Stimulated activated CD4-positive, alpha-beta T cell treated with anti-CD3 and anti-CD28 coated beads, Interleukin-4, amount 100 ng/mL, for 4 hours (primary cell): Measurements from ENCODE around the gene RGS7.
"Not testable (repeated sequence)": the region's sequence is repeated elsewhere in the genome, so short reads cannot be mapped to it uniquely, and the experiment has no call there.

ENCODE experiments used
- DNase-seq, 2 experiments: peaks; one replicate each; pipeline ENCODE4 v3.0.0-alpha.2; 2020

The RGS7 gene

GRCh38 chr1:240895424-240895823 is 461.6 kb downstream of the RGS7 start:
- DNase-seq = not testable (repeated sequence)

DNA sequence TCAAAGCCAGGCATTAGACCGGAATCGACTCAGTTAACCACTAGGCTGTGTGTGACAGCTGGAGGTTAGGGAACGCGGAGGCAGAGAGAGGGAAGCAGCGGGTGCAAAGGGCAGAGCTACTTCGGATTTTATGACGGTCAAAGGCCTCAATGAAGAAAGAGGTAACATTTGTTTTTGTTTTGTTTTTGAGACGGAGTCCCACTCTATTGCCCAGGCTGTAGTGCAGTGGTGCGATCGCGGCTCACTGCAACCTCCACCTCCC is 468.3 kb downstream of the RGS7 start:
- no peak for DNase-seq

DNA sequence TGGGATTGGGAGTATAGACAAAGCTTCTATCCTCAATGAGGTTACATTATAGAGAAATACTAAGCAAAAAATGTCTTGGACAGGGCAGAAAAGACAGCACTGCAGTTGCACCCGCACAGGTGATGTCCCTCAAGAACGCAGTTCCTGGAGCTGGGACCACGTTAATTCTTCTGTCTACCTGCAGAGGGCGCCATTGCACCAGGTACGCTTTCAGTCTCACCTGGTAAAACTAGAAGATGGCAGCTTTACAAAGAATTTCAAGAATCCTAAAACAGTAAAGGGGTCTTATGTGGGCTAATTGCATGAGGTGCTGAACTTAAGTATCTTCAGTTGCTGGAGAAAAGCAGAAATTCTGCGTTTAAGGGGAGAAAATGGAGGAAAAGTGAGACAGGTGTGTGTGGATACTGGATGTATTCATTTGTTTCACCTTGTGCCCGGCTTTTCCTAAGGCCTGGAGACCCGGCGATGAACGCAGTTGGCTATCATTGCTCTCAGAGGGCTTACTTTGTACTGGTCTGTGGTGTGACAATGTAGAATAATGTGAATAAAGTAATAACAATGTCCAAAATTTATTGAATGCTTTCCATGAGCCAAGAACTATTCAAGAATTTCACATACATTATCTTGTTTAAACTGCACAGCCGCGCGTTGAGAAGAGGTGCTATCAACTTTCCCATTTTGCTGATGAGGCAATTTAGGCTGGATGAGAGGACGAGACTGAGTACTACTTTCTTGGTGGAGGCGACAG is 468.8 kb downstream of the RGS7 start:
- no peak for DNase-seq

DNA sequence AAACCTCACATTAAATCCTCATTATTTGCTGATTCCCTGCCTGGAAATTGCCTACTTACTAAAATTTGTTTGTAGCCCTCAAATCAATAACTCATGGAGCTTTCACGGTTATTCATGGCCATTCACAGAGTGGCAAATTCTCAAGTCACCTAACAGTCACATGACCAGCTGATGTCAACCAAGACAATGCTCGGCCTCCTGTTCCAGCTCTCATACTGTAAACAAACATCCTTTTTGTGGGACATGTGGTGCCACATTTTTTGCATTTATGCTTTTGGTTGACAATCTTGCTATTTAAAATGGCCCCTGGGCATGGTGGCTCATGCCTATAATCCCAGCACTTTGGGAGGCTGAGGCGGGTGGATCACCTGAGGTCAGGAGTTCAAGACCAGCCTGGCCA is 473.5 kb downstream of the RGS7 start:
- DNase-seq = no peak

- not testable (repeated sequence) for DNase-seq
These were observed 474.2 kb downstream of the RGS7 start for GRCh38 chr1:240882656-240883308.

DNA sequence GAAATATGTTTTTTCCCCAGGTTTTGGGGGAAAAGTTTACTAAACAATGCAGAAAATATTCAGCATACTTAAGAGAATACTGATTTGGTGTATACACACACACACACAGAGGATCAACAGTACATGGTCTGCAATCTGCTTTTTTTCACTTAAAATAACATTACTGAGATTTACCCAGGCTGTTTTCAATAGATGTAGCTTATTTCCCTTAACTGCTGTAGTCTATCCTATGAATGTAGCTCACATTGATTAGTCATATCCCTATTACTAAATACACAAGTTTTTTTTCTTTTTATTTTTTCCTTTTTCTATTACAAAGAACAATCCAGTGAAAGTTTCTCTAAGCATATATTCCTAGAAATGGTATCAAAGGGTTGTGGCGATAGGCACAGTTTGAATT is 478.4 kb downstream of the RGS7 start:
- DNase-seq = no peak

- no peak for DNase-seq
These were observed 479.4 kb downstream of the RGS7 start for GRCh38 chr1:240877605-240878004.

- DNase-seq = no peak
These were observed 480.9 kb downstream of the RGS7 start for GRCh38 chr1:240876071-240876470.

DNA sequence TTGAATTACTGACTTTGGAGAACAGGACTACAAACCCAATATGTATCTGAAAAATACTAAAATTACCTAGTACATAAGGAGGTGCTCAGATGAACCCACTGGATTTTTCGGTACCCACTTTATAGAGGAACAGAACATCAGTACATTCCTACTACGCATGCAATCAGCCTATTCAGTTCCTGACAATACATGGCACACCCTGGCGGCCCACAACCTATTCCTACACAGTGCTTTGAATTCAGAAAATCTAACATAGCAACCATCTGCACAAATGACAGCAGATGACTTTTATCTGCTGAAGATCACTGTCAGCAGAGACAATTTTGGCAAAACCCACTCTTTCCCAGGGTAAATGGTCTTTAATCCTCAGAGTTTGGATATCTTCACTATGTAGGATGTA is 487.9 kb downstream of the RGS7 start:
- DNase-seq = no peak

DNA sequence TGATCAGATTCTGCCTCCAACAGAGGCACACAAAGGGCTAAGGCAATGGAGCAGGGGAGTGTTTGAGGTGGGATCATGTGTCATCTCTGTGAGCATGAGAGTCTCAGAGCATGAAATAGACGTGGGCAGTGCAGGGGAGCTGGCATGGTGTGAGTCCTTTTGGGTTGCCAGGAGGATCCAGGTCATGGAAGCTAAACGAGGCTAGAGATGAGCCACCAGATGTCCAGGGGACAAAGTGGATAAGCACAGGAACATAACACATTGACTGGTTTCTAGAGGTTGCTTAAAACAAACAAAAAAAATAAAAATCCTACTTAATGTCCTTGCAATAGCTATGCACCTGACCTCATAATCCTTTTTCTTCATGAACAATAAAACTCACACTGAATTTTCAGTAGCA is 490.3 kb downstream of the RGS7 start:
- no peak for DNase-seq

DNA sequence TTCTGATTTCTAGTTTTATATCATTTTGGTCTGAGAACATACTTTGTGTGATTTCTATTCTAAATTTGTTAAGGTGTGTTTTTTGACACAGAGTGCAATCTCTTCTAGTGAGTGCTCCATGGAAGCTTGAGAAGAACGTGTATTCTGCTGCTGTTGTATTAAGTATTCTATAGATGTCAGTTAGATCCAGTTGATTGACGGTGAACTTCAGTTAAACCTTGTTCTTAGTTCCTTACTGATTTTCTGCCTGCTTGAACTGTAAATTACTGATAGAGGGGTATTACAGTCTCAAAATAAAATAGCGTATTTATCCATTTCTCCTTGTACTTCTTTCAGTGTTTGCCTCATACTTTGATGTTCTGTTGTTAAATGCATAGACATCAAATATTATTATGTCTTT is 497.0 kb downstream of the RGS7 start:
- DNase-seq = no peak

DNA sequence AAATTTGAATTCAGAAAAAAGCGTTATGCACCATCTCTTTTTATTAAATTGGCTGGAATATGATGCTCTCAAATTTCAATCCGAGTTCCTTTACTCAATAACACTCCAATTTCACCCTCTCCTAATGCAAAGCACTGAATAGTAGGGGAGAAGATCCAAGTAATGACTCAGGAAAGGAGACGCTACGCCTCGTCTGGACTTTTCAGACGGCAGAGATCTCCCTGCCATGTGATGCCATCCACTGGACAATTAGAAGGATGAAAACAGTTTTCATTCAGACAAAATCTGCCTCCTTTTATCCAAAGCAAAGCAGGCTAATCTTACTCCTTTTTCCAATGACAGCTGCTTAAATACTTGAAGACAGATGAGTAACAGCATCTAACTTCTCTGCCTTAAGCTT is 502.6 kb downstream of the RGS7 start:
- DNase-seq = no peak

DNA sequence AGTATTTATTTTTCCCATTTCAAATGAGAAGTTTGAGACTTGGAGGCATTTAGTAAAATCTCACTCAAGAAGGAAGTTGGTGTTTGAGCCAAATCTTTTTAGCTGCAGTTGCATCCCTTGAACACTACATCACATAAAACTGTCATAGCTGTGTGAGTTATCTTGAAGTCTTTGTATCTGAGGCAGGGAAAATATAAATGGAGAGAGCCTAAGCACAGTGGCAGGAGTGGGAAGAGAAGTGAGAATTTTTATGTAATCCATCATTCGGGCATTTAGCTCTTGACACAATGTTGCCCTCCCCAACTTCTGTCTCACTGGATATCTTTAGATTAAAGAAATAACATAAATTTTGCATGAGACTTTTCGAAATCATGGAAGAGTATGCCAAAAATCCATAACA is 509.7 kb downstream of the RGS7 start:
- DNase-seq = no peak

GRCh38 chr1:240844486-240844885 is 512.5 kb downstream of the RGS7 start:
- no peak for DNase-seq

- no peak for DNase-seq
These were observed 513.2 kb downstream of the RGS7 start for GRCh38 chr1:240843798-240844197.

- no peak for DNase-seq
These were observed 520.7 kb downstream of the RGS7 start for GRCh38 chr1:240836271-240836670.

- no peak for DNase-seq
These were observed 521.7 kb downstream of the RGS7 start for GRCh38 chr1:240835291-240835690.

- no peak for DNase-seq
These were observed 523.9 kb downstream of the RGS7 start for GRCh38 chr1:240833075-240833474.

DNA sequence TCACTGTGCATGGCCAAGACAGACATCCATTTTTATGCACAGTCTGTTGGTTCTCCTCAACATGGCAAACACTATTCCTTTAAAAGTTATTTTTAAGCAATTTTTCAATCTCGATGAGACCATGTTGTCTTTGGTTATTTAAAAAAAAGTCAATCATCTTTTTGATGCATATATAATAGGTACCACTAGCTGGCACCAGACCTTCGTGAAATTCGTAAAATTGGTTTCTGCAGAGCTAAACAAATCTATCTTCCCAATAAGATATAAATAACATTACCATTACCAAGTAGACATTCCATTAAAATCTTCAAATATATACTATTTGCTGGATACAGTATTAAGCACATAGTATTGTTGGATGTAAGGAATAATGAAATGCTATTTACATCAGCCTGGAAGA is 525.1 kb downstream of the RGS7 start:
- no peak for DNase-seq

- no peak for DNase-seq
These were observed 525.8 kb downstream of the RGS7 start for GRCh38 chr1:240831191-240831631.

DNA sequence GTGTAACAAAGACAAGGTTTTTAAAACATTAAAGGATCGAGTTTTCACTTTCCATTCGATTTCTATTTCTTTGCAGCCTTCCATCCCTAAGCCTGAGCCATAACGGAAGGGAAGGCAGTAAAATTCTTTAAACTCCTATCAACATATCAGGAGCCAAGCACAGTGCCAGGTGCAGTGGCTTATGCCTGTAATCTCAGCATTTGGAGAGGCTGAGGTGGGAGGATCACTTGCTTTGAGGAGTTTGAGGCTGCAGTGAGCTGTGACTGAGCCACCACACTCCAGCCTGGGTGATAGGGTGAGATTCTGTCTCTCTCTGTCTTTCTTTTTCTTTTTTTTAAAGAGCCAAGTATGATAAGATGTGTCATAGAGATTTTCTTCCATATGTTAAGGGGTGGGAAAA is 527.5 kb downstream of the RGS7 start:
- no peak for DNase-seq

DNA sequence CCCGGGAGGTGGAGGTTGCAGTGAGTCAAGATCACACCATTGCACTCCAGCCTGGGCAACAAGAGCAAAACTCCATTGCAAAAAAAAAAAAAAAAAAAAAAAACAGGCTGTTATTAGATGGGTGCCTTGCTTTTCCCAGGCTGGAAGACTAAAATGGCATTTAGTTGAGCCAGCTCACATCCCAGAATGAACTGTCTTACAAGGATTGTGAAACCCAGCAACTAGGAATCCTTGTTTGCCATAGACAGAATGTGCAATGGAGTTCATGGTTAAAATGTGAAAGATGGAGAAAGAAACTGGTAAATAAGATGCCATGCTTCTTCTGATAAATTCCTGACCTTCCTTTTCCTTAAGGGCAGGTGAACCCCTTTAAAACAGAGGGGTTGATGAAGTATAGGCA is 529.2 kb downstream of the RGS7 start:
- DNase-seq = no peak

- DNase-seq = no peak
These were observed 532.8 kb downstream of the RGS7 start for GRCh38 chr1:240824238-240824637.

DNA sequence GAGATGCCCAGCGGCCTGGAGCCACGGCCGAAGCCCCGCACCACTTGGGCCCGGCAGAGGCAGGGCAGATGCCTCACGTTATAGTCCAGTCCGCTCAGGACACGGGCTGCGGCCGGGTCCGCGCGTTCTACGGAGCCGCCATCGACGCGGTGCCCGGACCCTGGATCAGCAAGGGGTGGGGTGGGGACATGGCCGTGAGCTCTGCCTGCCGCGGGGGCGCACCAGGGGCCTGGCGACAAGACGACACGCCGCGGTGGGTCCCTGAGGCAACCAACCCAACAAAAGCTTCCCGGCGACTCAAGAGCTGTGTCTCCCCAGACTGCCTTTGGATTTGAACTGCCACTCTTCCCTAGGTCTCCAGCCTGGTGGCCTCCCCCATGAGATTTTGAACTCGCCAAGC is 533.6 kb downstream of the RGS7 start:
- no peak for DNase-seq

DNA sequence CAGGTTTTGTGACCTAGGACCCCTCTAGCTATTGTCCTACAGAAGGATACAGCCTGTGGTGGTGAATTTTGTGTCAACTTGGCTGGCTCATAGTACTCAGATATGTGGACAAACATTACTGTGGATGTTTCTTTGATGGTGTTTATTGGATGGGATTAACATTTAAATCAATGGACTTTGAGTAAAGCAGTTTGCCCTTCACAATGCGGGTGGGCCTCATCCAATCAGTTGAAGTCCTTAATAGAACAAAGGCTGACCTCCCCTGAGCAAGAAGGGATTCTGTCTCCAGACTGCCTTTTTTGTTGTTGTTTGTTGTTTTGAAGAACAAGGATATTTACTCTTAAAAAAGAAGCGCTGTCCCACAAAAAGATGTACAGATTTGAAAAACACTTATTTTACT is 535.1 kb downstream of the RGS7 start:
- DNase-seq = no peak
